GM12878 (cell line): Measurements from ENCODE around the gene FRAS1. TPM values are rescaled to one million over a fixed set of nuclear protein-coding genes. Genes with fewer than 3 reads are reported as not detected.

Experiments used
- ATAC-seq: fragments of 200-7000 bp; cut with Tn5 transposase; 3 replicates; pipeline ENCODE4 v1.9.1; 2020; ENCODE audit warnings: mild to moderate bottlenecking, moderate library complexity
- BruUV-seq: library from RNA; stranded (reverse); fragments of 400-500 nt; replicated peaks from 2 replicates; lab custom pipeline; 2021; lab: Mats Ljungman, UMichigan
- CTCF ChIA-PET: fragments of 300-600 bp; sonication (Branson Sonifier 250); formaldehyde crosslinking; extraction: SDS; loops from one replicate; lab custom pipeline; 2021; ENCODE audit warnings: inconsistent platforms; lab: Yijun Ruan, JAX
- POLR2A ChIA-PET: fragments of 350-600 bp; formaldehyde crosslinking; extraction: SDS; loops from one replicate; lab custom pipeline; 2021; ENCODE audit warnings: inconsistent platforms; lab: Charles Lee
- RAD21 ChIA-PET: fragments of 300-600 bp; sonication (Branson Sonifier 250); formaldehyde crosslinking; loops from one replicate; lab custom pipeline; 2023; ENCODE audit warnings: antibody characterized with exemption; ENCODE audit not compliant: unreplicated experiment; lab: Charles Lee
- SMC1A ChIA-PET: fragments of 300-600 bp; sonication (Branson Sonifier 250); formaldehyde crosslinking; loops from one replicate; lab custom pipeline; 2023; ENCODE audit not compliant: unreplicated experiment, uncharacterized antibody; lab: Charles Lee
- DNase-seq: peaks from one replicate; pipeline ENCODE4 v3.0.0-alpha.2; 2011; ENCODE audit warnings: low read depth, low spot score
- FAIRE-seq: peaks from 3 replicates; lab custom pipeline; 2011; peaks lifted over from hg19 to GRCh38; lab: Jason Lieb, UNC
- H2AFZ ChIP-seq: 2 replicates; pipeline ENCODE4 v1.6.0; 2011; ENCODE audit warnings: low read depth, low read length, control low read depth; ENCODE audit not compliant: control insufficient read depth
- H3K27ac ChIP-seq: 2 replicates; pipeline ENCODE4 v1.5.1; 2011; ENCODE audit warnings: control low read depth; ENCODE audit not compliant: control insufficient read depth, insufficient read depth
- H3K27me3 ChIP-seq, 2 experiments: replicated peaks in 1 of 2; 2 replicates each; pipeline versions ENCODE4 v1.6.0 to v1.6.1; 2011; ENCODE audit warnings: low read length in 1 of 2; ENCODE audit not compliant: control insufficient read depth in 2 of 2, insufficient read depth in 2 of 2
- H3K36me3 ChIP-seq, 2 experiments: 2 replicates each; pipeline ENCODE4 v1.5.1; 2011; ENCODE audit warnings: low read length in 1 of 2; ENCODE audit not compliant: control insufficient read depth in 2 of 2, insufficient read depth in 2 of 2
- H3K4me1 ChIP-seq: 2 replicates; pipeline ENCODE4 v1.6.1; 2011; ENCODE audit warnings: mild to moderate bottlenecking, low read length, moderate library complexity, mixed read lengths; ENCODE audit not compliant: control insufficient read depth, insufficient read depth
- H3K4me2 ChIP-seq: 2 replicates; pipeline ENCODE4 v1.6.0; 2011; ENCODE audit warnings: control low read depth; ENCODE audit not compliant: control insufficient read depth, insufficient read depth
- H3K4me3 ChIP-seq: fragments of 200-600 bp; sonication (generic); 2 replicates; pipeline ENCODE4 v1.5.1; 2016
- H3K79me2 ChIP-seq: 2 replicates; pipeline ENCODE4 v1.6.0; 2011; ENCODE audit warnings: low read length; ENCODE audit not compliant: control insufficient read depth, insufficient read depth
- H3K9ac ChIP-seq: 2 replicates; pipeline ENCODE4 v1.8.0; 2011; ENCODE audit warnings: low read length, control low read depth, mixed read lengths; ENCODE audit not compliant: control insufficient read depth, insufficient read depth
- H3K9me3 ChIP-seq: replicated peaks from 3 replicates; pipeline ENCODE4 v1.5.1; 2011; ENCODE audit warnings: mild to moderate bottlenecking, low read length; ENCODE audit not compliant: control insufficient read depth, insufficient read depth
- H4K20me1 ChIP-seq: 2 replicates; pipeline ENCODE4 v1.6.0; 2011; ENCODE audit not compliant: control insufficient read depth, insufficient read depth
- CREM ChIP-seq: IDR thresholded peaks from 2 replicates; pipeline ENCODE4 v1.6.1; 2014; ENCODE audit warnings: antibody characterized with exemption, low read depth
- IKZF1 ChIP-seq: fragments of 450-650 bp; conservative IDR thresholded peaks from 2 replicates; pipeline ENCODE4 v1.6.1; 2017; ENCODE audit warnings: antibody characterized with exemption, mild to moderate bottlenecking
- IRF4 ChIP-seq: IDR thresholded peaks from 2 replicates; pipeline ENCODE4 v1.6.1; 2011; ENCODE audit warnings: low read depth, low read length
- SMARCA5 ChIP-seq: fragments of 450-650 bp; IDR thresholded peaks from 2 replicates; pipeline ENCODE4 v1.6.1; 2017; ENCODE audit warnings: mild to moderate bottlenecking
- ZNF622 ChIP-seq: fragments of 450-650 bp; IDR thresholded peaks from 2 replicates; pipeline ENCODE4 v1.6.1; 2017; ENCODE audit warnings: mild to moderate bottlenecking, inconsistent platforms
- ZSCAN29 ChIP-seq: fragments of 450-650 bp; IDR thresholded peaks from 2 replicates; pipeline ENCODE4 v1.6.1; 2017; ENCODE audit warnings: mild to moderate bottlenecking, moderate library complexity
- WGBS: methylation state at CpG from one replicate; pipeline ENCODE4 v1.1.6; 2016; ENCODE audit warnings: low lambda C conversion rate; ENCODE audit not compliant: insufficient replicate concordance, insufficient coverage; ENCODE audit errors: missing lambda C conversion rate; 5-methylcytosine and 5-hydroxymethylcytosine counted together
- in situ Hi-C: fragments of 300-500 bp; cut with MboI; formaldehyde crosslinking; loops from 9 replicates; pipeline ENCODE4 v1.14.3; 2018; ENCODE audit warnings: mixed read lengths
- intact Hi-C: fragments of 100-400 bp; cut with micrococcal nuclease; formaldehyde crosslinking; loops from one replicate; pipeline ENCODE4 v1.14.2; 2022; ENCODE audit not compliant: unreplicated experiment
- polyA plus RNA-seq, 11 experiments: library from polyadenylated mRNA; depleted of rRNA in 4 of 11; unstranded in 6 of 11; stranded (reverse) in 5 of 11; fragments of >200 nt; fragmentation: Nextera tagmentation in 4 of 11; fragmentation: Illumina TruSeq in 1 of 11; extraction: Ambion mirVana in 4 of 11; extraction: Trizol in 1 of 11; gene quantifications; 1 replicate in 1 of 11; 2 replicates in 10 of 11; pipeline versions ENCODE4 v1.2.1 to v1.2.3, GENCODE V29; 2011 to 2016; ENCODE audit warnings: inconsistent platforms in 2 of 11, missing spikeins in 2 of 11, low read depth in 1 of 11
- total RNA-seq, 4 experiments: library from RNA; depleted of rRNA in 3 of 4; stranded (reverse); fragments of >200 nt in 3 of 4; fragmentation: Illumina TruSeq in 1 of 4; extraction: Trizol in 1 of 4; gene quantifications; 2 replicates each; pipeline versions ENCODE4 v1.2.1 to v1.2.3, GENCODE V29; 2013 to 2021
- TF ChIP-seq, protein P1 (sequence below): fragments of 450-650 bp; IDR thresholded peaks from 2 replicates; pipeline ENCODE4 v1.6.1; 2018; ENCODE audit warnings: mild to moderate bottlenecking, low read depth, moderate library complexity; ENCODE audit not compliant: partially characterized antibody
- TF ChIP-seq, protein P2 (sequence below): fragments of 450-650 bp; IDR thresholded peaks from 2 replicates; pipeline ENCODE4 v1.6.1; 2014; ENCODE audit warnings: mild to moderate bottlenecking
- TF ChIP-seq, protein P3 (sequence below), 3 experiments: IDR thresholded peaks in 2 of 3; conservative IDR thresholded peaks in 1 of 3; 2 replicates each; pipeline ENCODE4 v1.5.1; 2011; ENCODE audit warnings: low read depth in 3 of 3, low read length in 3 of 3, mild to moderate bottlenecking in 3 of 3, control low read depth in 2 of 3, moderate library complexity in 2 of 3, inconsistent platforms in 1 of 3, mixed read lengths in 1 of 3; ENCODE audit not compliant: control insufficient read depth in 2 of 3, insufficient read depth in 1 of 3; ENCODE audit errors: extremely low read depth in 1 of 3
- TF ChIP-seq, protein P4 (sequence below): fragments of 450-650 bp; IDR thresholded peaks from 2 replicates; pipeline ENCODE4 v1.6.1; 2017; ENCODE audit warnings: low read depth, mild to moderate bottlenecking, moderate library complexity

FRAS1 gene
- total and polyA plus RNA-seq, 10 of the 15 experiments (the other 5 are each of a cell fraction or from before 2014, with no cell fraction given) = 0.08 to 11.7 (median 0.20) TPM

- no peak for TF ChIP-seq ZNF622
- TF ChIP-seq, protein P1, sequence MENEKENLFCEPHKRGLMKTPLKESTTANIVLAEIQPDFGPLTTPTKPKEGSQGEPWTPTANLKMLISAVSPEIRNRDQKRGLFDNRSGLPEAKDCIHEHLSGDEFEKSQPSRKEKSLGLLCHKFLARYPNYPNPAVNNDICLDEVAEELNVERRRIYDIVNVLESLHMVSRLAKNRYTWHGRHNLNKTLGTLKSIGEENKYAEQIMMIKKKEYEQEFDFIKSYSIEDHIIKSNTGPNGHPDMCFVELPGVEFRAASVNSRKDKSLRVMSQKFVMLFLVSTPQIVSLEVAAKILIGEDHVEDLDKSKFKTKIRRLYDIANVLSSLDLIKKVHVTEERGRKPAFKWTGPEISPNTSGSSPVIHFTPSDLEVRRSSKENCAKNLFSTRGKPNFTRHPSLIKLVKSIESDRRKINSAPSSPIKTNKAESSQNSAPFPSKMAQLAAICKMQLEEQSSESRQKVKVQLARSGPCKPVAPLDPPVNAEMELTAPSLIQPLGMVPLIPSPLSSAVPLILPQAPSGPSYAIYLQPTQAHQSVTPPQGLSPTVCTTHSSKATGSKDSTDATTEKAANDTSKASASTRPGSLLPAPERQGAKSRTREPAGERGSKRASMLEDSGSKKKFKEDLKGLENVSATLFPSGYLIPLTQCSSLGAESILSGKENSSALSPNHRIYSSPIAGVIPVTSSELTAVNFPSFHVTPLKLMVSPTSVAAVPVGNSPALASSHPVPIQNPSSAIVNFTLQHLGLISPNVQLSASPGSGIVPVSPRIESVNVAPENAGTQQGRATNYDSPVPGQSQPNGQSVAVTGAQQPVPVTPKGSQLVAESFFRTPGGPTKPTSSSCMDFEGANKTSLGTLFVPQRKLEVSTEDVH = no peak
- TF ChIP-seq, protein P2, sequence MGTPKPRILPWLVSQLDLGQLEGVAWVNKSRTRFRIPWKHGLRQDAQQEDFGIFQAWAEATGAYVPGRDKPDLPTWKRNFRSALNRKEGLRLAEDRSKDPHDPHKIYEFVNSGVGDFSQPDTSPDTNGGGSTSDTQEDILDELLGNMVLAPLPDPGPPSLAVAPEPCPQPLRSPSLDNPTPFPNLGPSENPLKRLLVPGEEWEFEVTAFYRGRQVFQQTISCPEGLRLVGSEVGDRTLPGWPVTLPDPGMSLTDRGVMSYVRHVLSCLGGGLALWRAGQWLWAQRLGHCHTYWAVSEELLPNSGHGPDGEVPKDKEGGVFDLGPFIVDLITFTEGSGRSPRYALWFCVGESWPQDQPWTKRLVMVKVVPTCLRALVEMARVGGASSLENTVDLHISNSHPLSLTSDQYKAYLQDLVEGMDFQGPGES = no peak
Observed at GRCh38 chr4:78309352-78309751, 252.2 kb downstream of the FRAS1 start (continued).

GRCh38 chr4:78310007-78310739 lies 253.1 kb downstream of the FRAS1 start:
- CTCF ChIA-PET = interaction anchor here (0.8 to 1.1 kb wide), 2 partner anchors 143 to 554 kb away, joined by 3 read pairs; no protein-coding TSS in a partner anchor
- Histone ChIP-seq H3K27ac (no peak overlapping the region), H3K79me2 (no peaks in the 10 kb centered on the region), H3K4me3 (no peak overlapping the region), H4K20me1 (no peaks in the 10 kb centered on the region), H3K4me1 (no peaks in the 10 kb centered on the region), H2AFZ (no peak overlapping the region), H3K27me3 (no peaks in the 10 kb centered on the region), H3K4me2 (no peak overlapping the region), H3K36me3 (no peaks in the 10 kb centered on the region), H3K9ac (no peak overlapping the region), H3K9me3 (no peaks in the 10 kb centered on the region)
- FAIRE-seq (peak; percentile 70), DNase-seq (no peak), ATAC-seq (no peak)
- POLR2A ChIA-PET = no interaction called here
- SMC1A ChIA-PET = interaction anchor here (0.9 to 5.4 kb wide), 6 partner anchors 11 to 125 kb away, joined by 3 to 29 read pairs (median 3); no protein-coding TSS in a partner anchor
- in situ Hi-C loops = no loop called here
- intact Hi-C loops = no loop called here
- WGBS = 50% methylated on average over 6 of the region's 6 CpGs
- BruUV-seq = no TSS peak
- RAD21 ChIA-PET = interaction anchor here (0.5 kb wide), 1 partner anchor 250 kb away, joined by 3 read pairs; no protein-coding TSS in a partner anchor
- TF ChIP-seq, protein P1 = no peak
- TF ChIP-seq, protein P3, sequence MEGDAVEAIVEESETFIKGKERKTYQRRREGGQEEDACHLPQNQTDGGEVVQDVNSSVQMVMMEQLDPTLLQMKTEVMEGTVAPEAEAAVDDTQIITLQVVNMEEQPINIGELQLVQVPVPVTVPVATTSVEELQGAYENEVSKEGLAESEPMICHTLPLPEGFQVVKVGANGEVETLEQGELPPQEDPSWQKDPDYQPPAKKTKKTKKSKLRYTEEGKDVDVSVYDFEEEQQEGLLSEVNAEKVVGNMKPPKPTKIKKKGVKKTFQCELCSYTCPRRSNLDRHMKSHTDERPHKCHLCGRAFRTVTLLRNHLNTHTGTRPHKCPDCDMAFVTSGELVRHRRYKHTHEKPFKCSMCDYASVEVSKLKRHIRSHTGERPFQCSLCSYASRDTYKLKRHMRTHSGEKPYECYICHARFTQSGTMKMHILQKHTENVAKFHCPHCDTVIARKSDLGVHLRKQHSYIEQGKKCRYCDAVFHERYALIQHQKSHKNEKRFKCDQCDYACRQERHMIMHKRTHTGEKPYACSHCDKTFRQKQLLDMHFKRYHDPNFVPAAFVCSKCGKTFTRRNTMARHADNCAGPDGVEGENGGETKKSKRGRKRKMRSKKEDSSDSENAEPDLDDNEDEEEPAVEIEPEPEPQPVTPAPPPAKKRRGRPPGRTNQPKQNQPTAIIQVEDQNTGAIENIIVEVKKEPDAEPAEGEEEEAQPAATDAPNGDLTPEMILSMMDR (IDR thresholded peaks at IDR 0.05 in 2 of 3, conservative IDR thresholded peaks at IDR 0.05 in 1 of 3; ENCODE audit: control insufficient read depth in 2 of 3, extremely low read depth in 1 of 3, insufficient read depth in 1 of 3, low read depth in 3 of 3, low read length in 3 of 3) = no peak
- TF ChIP-seq SMARCA5 = no peak
- TF ChIP-seq CREM = no peak
- TF ChIP-seq IKZF1 = no peak
- TF ChIP-seq IRF4 = no peak
- no peak for TF ChIP-seq ZSCAN29
- TF ChIP-seq, protein P4, sequence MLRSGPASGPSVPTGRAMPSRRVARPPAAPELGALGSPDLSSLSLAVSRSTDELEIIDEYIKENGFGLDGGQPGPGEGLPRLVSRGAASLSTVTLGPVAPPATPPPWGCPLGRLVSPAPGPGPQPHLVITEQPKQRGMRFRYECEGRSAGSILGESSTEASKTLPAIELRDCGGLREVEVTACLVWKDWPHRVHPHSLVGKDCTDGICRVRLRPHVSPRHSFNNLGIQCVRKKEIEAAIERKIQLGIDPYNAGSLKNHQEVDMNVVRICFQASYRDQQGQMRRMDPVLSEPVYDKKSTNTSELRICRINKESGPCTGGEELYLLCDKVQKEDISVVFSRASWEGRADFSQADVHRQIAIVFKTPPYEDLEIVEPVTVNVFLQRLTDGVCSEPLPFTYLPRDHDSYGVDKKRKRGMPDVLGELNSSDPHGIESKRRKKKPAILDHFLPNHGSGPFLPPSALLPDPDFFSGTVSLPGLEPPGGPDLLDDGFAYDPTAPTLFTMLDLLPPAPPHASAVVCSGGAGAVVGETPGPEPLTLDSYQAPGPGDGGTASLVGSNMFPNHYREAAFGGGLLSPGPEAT = no peak
